Neural crest cell (in vitro differentiated cells): ENCODE data around the gene CRAMP1. TPM values are rescaled to one million over a fixed set of nuclear protein-coding genes. Genes with fewer than 3 reads are reported as not detected.

Experiments
- DNase-seq: peaks from one replicate; pipeline ENCODE4 v3.0.0; 2021; ENCODE audit warnings: low read depth, mixed read lengths, low spot score
- H3K27ac Mint-ChIP-seq: one replicate; pipeline ENCODE4 v1.8.0; 2021; ENCODE audit warnings: mild to moderate bottlenecking, mixed read lengths; ENCODE audit not compliant: unreplicated experiment
- H3K27me3 Mint-ChIP-seq: 2 replicates; pipeline ENCODE4 v1.8.0; 2021; ENCODE audit warnings: low read depth, mild to moderate bottlenecking, mixed read lengths
- H3K36me3 Mint-ChIP-seq: 2 replicates; pipeline ENCODE4 v1.8.0; 2021; ENCODE audit warnings: low read depth, mild to moderate bottlenecking, mixed read lengths
- H3K4me1 Mint-ChIP-seq: 2 replicates; pipeline ENCODE4 v1.8.0; 2021; ENCODE audit warnings: mixed read lengths
- H3K4me3 Mint-ChIP-seq: one replicate; pipeline ENCODE4 v1.8.0; 2021; ENCODE audit warnings: mild to moderate bottlenecking, mixed read lengths
- H3K9me3 Mint-ChIP-seq: 2 replicates; pipeline ENCODE4 v1.8.0; 2021; ENCODE audit warnings: mixed read lengths
- total RNA-seq: library from RNA; stranded (reverse); gene quantifications from 2 replicates; pipeline ENCODE4 v1.2.1, GENCODE V29; 2021
- TF ChIP-seq, protein P1 (sequence below): fragments of 200-600 bp; sonication (generic); conservative IDR thresholded peaks from 2 replicates; pipeline ENCODE4 v1.5.0; 2021; ENCODE audit warnings: antibody characterized with exemption, mild to moderate bottlenecking

CRAMP1 gene
- total RNA-seq, 1 donor from 2014 or later = 38.3 TPM

GRCh38 chr16:1610071-1610898 lies 1.9 kb upstream of the CRAMP1 start:
- DNase-seq = peak; percentile 94
- H3K36me3 Mint-ChIP-seq = peaks cover 5% of the 10 kb centered on the region
- H3K4me1 Mint-ChIP-seq = peaks cover 31% of the 10 kb centered on the region
- TF ChIP-seq, protein P1, sequence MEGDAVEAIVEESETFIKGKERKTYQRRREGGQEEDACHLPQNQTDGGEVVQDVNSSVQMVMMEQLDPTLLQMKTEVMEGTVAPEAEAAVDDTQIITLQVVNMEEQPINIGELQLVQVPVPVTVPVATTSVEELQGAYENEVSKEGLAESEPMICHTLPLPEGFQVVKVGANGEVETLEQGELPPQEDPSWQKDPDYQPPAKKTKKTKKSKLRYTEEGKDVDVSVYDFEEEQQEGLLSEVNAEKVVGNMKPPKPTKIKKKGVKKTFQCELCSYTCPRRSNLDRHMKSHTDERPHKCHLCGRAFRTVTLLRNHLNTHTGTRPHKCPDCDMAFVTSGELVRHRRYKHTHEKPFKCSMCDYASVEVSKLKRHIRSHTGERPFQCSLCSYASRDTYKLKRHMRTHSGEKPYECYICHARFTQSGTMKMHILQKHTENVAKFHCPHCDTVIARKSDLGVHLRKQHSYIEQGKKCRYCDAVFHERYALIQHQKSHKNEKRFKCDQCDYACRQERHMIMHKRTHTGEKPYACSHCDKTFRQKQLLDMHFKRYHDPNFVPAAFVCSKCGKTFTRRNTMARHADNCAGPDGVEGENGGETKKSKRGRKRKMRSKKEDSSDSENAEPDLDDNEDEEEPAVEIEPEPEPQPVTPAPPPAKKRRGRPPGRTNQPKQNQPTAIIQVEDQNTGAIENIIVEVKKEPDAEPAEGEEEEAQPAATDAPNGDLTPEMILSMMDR = no peak
- peak overlapping the region; percentile 93 for H3K4me3 Mint-ChIP-seq
- peaks cover 11% of the 10 kb centered on the region for H3K27me3 Mint-ChIP-seq
- H3K27ac Mint-ChIP-seq = peak overlapping the region; percentile 96
- peaks cover 2% of the 10 kb centered on the region for H3K9me3 Mint-ChIP-seq

DNA sequence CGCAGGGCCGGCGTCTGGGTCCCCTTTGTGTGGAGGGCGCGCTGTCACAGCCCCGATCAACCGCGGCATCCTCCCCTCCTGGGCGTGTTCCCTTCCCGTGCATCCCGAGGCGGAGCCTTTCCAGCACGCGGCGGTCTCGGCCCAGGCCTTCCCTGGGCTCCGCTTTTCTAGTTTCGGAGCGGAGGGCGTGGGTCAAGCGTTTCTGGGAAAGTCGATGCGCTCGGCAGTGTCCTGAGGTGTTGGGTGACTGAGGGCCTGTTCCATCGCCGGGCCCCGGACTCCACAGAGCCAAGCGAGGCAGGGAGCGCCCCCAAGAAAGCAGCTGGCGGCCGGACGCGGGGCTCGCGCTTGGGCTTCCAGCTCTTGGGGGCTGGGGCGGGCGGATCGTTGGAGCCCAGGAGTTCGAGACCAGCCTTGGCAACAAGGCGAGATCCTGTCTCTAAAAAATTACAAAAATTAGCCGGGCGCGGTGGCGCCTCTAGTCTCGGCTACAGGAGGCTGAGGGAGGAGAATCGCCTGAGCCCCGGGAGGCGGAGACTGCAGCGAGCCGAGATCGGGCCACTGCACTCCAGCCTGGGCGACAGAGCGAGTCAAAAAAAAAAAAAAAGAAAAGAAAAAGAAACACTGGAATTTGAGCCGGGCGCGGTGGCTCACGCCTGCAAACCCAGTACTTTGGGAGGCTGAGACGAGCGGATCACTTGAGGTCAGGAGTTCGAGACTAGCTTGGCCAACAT lies 1.1 kb upstream of the CRAMP1 start:
- Mint-ChIP-seq H3K27ac (no peak overlapping the region), H3K9me3 (peaks cover 2% of the 10 kb centered on the region), H3K4me1 (peaks cover 37% of the 10 kb centered on the region), H3K27me3 (peaks cover 11% of the 10 kb centered on the region), H3K36me3 (peaks cover 5% of the 10 kb centered on the region), H3K4me3 (peak overlapping the region; percentile 93)
- DNase-seq = no peak
- TF ChIP-seq, protein P1 = no peak

GRCh38 chr16:1613211-1613622 lies 1.1 kb downstream of the CRAMP1 start:
- H3K27me3 Mint-ChIP-seq = peaks cover 11% of the 10 kb centered on the region
- TF ChIP-seq, protein P1 = no peak
- H3K4me1 Mint-ChIP-seq = peaks cover 42% of the 10 kb centered on the region
- H3K4me3 Mint-ChIP-seq = peak overlapping the region; percentile 93
- H3K27ac Mint-ChIP-seq = no peak overlapping the region
- no peak for DNase-seq
- H3K36me3 Mint-ChIP-seq = peaks cover 2% of the 10 kb centered on the region
- H3K9me3 Mint-ChIP-seq = peaks cover 2% of the 10 kb centered on the region

DNA sequence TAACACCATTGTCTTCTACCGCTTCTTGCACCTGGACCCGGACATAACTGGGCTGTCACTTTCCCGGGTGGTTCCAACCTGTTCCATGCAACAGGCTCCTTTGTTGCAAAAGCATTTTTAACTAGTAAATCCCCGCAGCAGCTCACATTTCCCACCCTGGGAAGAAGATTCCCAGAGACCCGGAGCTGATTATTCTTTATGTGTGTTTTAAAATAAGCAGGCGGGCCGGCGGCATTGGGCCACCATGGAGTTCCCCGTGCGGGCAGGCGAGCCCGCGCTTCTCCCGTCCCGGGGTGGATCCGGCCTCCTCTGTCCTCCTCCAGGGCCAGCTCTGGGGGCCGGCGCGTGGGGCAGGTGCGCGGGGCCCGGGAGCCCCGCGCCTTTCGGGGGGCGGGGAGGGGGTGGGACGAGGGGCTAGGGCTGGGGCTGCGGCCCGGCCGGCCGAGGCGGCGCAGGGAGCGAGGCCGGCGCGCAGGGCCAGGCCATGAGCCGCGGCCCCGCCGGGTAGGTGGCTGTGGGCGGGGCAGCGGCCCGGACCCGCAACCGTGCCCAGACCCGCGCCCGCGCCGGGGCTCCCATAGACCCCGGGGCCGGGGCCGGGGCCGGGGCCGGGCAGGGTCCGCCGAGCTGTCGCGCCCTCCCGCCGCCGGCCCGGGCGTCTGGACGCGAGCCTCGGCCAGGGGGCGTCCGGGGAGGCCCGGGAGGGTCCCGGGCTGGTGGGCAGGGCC lies 1.7 kb downstream of the CRAMP1 start:
- Mint-ChIP-seq H3K9me3 (peaks cover 2% of the 10 kb centered on the region), H3K4me3 (peak overlapping the region; percentile 93), H3K27me3 (peaks cover 11% of the 10 kb centered on the region), H3K27ac (no peak overlapping the region), H3K4me1 (peaks cover 42% of the 10 kb centered on the region), H3K36me3 (peaks cover 2% of the 10 kb centered on the region)
- TF ChIP-seq, protein P1 = no peak
- peak; percentile 10 for DNase-seq

DNA sequence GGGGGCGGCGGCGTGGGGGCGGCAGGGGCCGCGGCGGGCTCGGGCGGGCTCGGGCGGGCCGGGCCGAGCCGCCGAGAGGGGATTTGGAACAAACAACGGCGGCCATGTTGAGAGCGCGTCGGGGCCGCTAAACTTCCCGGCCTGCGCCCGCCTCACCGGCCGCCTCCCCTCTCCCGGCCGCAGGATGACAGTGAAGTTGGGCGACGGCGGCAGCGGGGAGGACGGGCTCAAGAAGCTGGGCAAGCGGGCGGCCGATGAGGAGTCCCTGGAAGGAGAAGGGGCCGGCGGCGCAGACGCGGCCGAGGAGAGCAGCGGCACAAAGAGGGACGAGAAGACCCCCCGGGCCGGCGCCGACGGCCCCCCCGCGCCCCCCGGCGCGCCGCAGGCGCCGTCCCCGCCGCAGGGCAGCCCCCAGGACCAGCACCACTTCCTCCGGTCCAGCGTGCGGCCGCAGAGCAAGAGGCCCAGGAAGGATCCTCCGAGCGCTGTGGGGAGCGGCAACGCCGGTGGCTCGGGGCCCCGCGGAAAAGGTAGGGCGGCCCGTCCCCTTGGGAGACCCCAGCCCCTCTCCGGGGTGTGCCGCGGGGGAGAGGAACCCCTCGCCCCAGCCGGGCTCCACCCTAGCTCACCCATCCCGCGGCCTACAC lies 2.4 kb downstream of the CRAMP1 start:
- Mint-ChIP-seq H3K9me3 (peaks cover 2% of the 10 kb centered on the region), H3K4me1 (peaks cover 37% of the 10 kb centered on the region), H3K4me3 (peak overlapping the region; percentile 91), H3K36me3 (peaks cover 2% of the 10 kb centered on the region), H3K27me3 (peaks cover 11% of the 10 kb centered on the region), H3K27ac (peak overlapping the region; percentile 71)
- TF ChIP-seq, protein P1 = no peak
- DNase-seq = peak; percentile 14
